AG09319 (cell line): ENCODE data around the gene LTBP4.

Source experiments
- DNase-seq: peaks from one replicate; pipeline ENCODE4 v3.0.0-alpha.2; 2010; ENCODE audit warnings: low read depth; ENCODE audit errors: extremely low read depth
- CTCF ChIP-seq: IDR thresholded peaks from 2 replicates; pipeline ENCODE4 v1.5.1; 2011; ENCODE audit warnings: low read depth, mild to moderate bottlenecking, inconsistent platforms, low read length, moderate library complexity

Gene LTBP4

GRCh38 chr19:40576585-40577451 lies 24.4 kb upstream of the LTBP4 start, which contains the start of gene SHKBP1:
Gene SHKBP1, plus strand, starts transcription at chr19:40576873. Its CDS starts 27 bp downstream, at chr19:40576900.
- peak; percentile 87 for DNase-seq
- TF ChIP-seq CTCF, result no peak

GRCh38 chr19:40578442-40578908 lies 22.7 kb upstream of the LTBP4 start:
- no peak for DNase-seq
- no peak for TF ChIP-seq CTCF

- no peak for DNase-seq
- TF ChIP-seq CTCF, result no peak
These were observed 20.6 kb upstream of the LTBP4 start for GRCh38 chr19:40580619-40581018.

- TF ChIP-seq CTCF, result no peak
- DNase-seq, result no peak
These were observed 19.6 kb upstream of the LTBP4 start for GRCh38 chr19:40581531-40581930.

- DNase-seq, result no peak
- TF ChIP-seq CTCF, result no peak
These were observed 18.7 kb upstream of the LTBP4 start for GRCh38 chr19:40582467-40582866.

GRCh38 chr19:40583283-40583682 lies 17.9 kb upstream of the LTBP4 start:
- no peak for DNase-seq

More at GRCh38 chr19:40583283-40583682, 17.9 kb upstream of the LTBP4 start:
- no peak for TF ChIP-seq CTCF
